Fibroblast of lung (primary cell): ENCODE measurements around the gene ING5.

ENCODE experiments used
- EZH2 ChIP-seq: IDR thresholded peaks from 2 replicates; pipeline ENCODE4 v1.5.1; 2012; ENCODE audit warnings: low read length, control low read depth, mild to moderate bottlenecking; ENCODE audit errors: missing control alignments
- TF ChIP-seq, protein P1 (sequence below), 2 donors: IDR thresholded peaks in 1 of 2; conservative IDR thresholded peaks in 1 of 2; 1 replicate in 1 of 2; 2 replicates in 1 of 2; pipeline ENCODE4 v1.5.1; 2011 to 2012; ENCODE audit warnings: low read length in 2 of 2, control low read depth in 1 of 2, inconsistent platforms in 1 of 2, low read depth in 1 of 2, mild to moderate bottlenecking in 1 of 2

GRCh38 chr2:241677392-241677791, 24.4 kb upstream of the ING5 start:
- TF ChIP-seq, protein P1, sequence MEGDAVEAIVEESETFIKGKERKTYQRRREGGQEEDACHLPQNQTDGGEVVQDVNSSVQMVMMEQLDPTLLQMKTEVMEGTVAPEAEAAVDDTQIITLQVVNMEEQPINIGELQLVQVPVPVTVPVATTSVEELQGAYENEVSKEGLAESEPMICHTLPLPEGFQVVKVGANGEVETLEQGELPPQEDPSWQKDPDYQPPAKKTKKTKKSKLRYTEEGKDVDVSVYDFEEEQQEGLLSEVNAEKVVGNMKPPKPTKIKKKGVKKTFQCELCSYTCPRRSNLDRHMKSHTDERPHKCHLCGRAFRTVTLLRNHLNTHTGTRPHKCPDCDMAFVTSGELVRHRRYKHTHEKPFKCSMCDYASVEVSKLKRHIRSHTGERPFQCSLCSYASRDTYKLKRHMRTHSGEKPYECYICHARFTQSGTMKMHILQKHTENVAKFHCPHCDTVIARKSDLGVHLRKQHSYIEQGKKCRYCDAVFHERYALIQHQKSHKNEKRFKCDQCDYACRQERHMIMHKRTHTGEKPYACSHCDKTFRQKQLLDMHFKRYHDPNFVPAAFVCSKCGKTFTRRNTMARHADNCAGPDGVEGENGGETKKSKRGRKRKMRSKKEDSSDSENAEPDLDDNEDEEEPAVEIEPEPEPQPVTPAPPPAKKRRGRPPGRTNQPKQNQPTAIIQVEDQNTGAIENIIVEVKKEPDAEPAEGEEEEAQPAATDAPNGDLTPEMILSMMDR (conservative IDR thresholded peaks at IDR 0.05 in 1 of 2, IDR thresholded peaks at IDR 0.05 in 1 of 2; ENCODE audit: low read depth in 1 of 2, low read length in 2 of 2): no peak
- no peak for TF ChIP-seq EZH2
